Right kidney (tissue), 1 donor: Measurements from ENCODE around the gene LAMC3.

Source experiments
- DNase-seq: peaks from one replicate; pipeline ENCODE4 v3.0.0-alpha.2; 2016

The LAMC3 gene

DNA sequence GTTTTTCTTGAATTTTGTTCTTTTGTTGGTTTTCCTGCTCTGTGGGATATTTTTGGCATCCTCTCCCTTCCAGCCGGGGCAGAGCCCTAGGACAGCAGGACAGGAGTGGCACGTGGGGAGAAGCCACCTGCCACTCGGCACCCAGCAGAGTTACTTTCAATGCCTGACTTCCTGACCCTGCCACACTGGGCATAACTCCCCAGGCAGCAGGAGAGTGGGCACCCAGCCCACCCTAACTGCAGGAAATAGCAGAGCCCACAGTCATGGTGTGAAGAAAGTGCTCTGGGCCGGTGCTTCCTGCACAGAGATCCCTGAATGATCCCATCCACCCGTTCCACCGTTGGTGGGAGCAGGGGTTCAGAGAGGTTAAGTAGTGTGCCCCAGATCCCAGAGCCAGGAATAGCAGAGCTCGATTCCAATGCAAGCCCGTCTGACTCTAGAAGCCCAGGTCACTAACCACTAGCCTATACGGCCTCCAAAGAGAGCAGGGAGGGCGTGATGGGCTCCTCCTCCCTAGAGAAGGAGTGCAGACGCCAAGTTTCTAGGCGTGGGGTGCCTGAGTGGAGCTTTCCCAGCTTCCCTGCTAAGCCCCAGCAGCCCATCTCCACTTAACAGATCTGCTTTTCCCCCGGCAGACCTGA, 108.3 kb downstream of the LAMC3 start:
- no peak for DNase-seq

DNA sequence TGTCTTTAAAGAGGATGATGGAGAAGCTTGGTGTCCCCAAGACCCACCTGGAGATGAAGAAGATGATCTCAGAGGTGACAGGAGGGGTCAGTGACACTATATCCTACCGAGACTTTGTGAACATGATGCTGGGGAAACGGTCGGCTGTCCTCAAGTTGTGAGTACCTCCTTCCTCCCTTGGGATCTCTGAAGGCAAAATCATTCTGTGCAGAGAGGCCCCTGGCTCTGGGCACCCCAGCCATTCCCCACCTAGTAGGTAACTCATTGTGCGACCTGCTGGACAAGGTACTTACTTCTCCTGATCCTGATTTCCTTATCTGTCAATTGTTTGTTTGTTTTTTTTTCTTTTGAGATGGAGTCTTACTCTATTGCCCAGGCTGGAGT, 108.8 kb downstream of the LAMC3 start:
- no peak for DNase-seq

DNA sequence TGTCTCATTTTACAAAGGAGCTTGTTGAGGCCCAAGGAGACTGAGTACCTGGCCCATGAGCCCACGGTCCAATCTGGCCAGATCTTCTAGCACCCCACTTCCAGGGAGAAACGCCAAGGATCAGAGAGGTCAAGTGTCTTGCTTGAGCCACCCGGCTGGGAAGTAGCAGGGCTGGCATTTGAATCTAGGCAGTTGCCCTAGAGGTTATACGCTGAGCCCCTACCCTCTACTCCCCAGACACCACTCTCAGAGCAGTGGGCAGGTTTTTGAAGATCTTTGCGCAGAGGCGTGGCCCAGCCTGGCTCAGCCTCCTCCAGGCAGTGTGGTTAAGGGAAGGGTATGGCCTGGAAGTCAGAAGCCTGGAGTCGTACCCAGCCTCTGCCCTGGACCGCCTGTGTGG, 110.6 kb downstream of the LAMC3 start:
- no peak for DNase-seq

DNA sequence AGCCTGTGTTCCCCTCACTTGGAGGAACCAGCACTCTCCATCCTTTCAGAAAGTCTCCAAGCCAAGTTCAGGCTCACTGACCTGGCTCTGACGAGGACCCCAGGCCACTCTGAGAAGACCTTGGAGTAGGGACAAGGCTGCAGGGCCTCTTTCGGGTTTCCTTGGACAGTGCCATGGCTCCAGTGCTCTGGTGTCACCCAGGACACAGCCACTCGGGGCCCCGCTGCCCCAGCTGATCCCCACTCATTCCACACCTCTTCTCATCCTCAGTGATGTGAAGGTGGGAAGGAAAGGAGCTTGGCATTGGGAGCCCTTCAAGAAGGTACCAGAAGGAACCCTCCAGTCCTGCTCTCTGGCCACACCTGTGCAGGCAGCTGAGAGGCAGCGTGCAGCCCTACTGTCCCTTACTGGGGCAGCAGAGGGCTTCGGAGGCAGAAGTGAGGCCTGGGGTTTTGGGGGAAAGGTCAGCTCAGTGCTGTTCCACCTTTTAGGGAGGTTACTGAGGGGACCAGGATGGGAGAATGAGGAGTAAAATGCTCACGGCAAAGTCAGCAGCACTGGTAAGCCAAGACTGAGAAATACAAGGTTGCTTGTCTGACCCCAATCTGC, 111.8 kb downstream of the LAMC3 start:
- no peak for DNase-seq

DNA sequence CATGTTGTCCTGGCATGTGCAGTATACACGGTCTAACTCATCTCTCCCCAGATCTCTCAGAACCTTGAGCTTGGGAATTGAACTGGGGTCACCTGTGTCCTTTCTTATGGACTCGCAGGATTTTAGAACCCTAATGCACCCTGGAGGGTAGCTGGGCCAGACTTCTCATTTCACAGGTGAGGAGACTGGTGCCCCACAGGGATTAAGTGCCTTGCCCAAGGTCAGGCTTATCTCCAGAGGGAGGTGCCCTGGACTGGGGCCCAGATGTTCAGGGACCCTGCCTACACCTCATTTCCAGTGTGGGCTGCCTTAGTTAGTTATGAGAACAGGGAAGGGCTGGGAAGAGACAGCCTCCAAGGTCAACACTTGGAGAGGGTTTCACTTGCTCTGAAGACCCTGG, 112.4 kb downstream of the LAMC3 start:
- DNase-seq: no peak

DNA sequence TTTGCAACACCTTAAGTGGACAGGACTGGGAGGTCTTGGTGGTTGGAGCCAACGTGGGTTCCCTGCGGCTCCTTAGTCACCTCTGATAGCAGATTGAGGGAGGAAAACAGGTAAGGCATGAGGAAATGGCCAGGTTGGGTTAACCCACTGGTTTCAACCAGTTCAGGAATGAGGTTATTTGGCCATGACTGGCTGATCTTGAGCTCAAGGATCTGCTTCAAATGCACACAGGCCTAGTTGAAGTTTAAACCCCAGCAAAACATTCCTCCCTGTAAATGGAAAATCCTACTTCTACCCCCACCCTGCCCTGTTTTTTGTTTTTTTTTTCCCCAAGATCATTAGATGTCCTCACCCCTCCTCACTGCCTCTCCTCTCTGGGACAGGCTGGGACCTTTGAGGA, 113.2 kb downstream of the LAMC3 start:
- no peak for DNase-seq

DNA sequence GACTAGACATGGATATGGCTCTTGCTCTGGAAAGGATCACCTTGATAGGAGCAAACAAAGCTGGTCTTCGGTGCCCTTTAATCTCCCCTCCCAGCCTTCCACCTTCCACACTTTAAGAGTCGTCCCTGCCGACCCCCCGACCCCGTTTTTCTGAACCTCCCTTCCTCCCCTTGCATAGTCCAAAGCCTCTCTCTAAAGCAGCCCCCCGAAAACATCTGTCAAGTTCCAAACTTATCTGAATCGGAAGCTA, 116.0 kb downstream of the LAMC3 start:
- DNase-seq: no peak

DNA sequence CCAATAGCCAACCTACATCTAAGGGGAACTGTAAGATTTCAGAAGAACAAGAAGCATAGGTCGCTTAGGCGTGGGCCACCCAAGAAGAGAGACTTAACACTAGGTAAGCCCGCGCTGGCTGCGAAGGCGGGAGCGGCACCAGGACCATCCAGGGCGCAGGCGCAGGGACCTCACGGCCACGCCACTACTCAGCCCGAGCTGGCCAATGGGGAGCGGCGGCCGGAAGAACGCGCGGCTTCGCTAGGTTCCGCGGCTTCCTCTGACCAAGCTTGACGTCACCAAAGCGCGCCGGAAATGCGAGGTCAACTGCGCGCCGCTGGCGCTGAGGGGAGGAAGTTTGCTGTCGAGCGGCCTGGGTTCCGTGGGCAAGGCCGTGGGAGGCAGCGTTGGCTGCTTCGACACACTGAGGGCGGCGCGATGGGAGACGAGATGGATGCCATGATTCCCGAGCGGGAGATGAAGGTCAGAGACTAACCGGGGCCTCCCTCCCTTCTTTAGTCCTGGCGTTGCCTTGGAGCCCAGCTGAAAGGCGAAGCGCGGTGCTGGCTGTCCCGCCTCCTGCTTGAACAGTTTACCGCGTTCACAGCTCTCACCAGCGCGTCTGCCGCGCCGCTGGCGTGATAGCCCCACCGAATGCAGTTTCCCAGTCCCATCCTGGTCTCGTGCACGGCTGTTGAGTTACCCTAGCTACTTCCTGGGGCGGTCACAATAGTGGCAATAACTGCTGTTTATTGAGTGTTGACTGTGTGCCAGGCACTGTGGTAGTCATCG, 116.5 kb downstream of the LAMC3 start, which contains the start of gene NUP214:
Gene NUP214 (plus strand): TSS at position 299 of the 771 bp plus-strand sequence. CDS start 119 bp downstream, at position 418.
- DNase-seq: peak; percentile 98

DNA sequence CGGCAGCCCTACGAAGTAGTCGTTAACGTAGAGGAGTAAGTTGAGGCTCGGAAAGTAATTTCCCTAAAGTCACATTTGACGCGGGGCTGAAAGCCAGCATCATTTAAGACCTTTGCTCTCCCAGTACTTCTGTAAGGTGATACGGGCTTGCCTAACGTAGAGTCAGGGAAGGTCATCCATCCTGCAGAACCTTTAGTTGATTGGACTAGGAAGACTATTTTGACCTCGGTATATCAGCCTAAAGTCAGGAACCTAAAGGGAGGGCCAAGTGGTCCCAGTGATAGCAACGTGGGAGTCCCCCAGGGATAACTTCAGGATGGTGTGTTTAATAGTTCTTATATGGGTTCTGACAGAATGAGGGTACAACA, 117.1 kb downstream of the LAMC3 start:
- DNase-seq: no peak

DNA sequence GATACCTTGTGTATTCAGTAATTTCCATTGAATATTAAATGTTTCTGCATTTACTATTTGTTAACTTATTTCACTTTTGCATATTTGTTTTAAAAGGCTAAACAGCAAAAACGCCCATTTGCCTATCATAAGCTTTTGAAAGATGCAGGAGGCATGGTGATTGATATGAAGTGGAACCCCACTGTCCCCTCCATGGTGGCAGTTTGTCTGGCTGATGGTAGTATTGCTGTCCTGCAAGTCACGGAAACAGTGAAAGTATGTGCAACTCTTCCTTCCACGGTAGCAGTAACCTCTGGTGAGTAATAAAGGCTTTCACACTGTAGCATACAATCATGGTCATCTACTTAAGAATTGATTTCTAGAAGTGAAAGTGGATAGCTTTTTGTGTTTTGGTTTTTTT, 120.2 kb downstream of the LAMC3 start:
- no peak for DNase-seq

DNA sequence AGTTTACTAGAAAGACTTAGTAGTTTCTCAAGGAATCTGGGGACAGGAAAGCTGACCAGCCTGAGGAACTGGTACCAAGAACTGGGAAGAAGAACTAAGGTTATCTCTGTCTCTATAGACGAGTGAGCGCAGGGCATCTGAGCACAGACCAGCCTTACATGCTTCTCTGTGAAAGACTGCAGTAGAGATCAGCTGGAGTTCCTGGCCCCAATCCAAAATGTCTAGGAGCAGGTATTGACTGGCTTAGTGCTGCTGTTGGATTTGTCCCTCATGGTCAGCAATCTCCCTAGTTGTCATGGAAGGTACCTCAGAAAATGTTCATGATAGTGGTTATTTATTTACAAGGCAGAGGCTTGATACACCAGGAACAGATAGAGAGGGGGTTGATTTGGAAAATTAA, 129.7 kb downstream of the LAMC3 start:
- no peak for DNase-seq

DNA sequence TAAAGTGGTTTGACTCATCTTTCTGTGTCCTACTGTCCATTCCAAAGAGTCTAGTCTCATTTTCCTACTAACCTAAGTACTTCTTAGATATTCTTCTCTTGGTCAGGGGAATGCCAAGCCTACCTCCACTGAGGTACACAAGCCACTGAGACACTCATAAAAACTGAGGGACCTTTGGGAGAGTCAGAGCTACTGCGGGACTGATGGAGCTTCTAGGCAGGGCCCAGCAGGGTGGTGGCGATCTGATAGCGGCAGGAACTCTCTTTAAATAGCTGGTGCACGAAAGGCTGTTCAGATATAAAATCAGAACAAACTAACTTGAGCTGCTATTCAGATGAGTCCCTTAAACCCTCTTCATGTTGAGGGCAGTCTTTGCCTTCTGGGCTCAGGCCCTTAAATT, 131.1 kb downstream of the LAMC3 start:
- no peak for DNase-seq

DNA sequence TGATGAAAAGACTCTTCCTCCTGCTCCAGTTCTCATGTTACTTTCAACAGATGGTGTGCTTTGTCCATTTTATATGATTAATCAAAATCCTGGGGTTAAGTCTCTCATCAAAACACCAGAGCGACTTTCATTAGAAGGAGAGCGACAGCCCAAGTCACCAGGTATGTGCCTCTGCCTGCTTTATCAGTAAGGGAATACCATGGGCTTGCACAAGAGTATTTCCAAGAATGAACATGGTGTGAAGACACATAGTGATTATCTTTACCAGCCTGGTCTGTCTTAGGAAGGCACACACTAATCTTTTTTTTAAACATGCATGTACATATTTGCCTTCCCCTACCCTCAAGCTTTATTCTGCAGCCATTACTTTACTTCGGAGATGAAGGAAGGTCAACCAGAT, 131.6 kb downstream of the LAMC3 start:
- no peak for DNase-seq

DNA sequence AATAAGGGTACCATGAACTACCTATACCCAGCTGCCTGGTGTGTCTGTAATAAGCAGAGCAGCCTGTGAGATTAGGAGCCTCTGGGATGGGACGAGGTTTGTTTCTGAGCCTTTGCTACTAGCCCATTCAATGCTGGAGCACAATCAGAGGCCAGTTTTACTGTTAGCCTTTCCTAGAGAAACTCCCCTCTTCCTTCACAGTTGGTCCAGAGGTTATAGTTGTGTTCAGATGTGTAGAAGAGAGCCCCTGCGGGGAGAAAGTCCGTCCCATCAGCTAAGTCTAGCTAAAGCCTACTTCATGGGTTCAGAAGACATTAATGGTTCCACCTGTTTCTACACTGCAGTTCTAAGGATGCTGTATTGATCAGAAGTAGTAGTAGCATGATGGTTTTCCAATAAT, 133.2 kb downstream of the LAMC3 start:
- DNase-seq: no peak
